Activated gamma-delta T cell treated with anti-CD3 and anti-CD28 coated beads, Interleukin-2, amount 50 U/mL, for 16 hours (primary cell): ENCODE data around the gene MMP15.

Experiments
- DNase-seq: peaks from one replicate; pipeline ENCODE4 v3.0.0-alpha.2; 2020; ENCODE audit warnings: low read depth

Gene MMP15

GRCh38 chr16:58035356-58036170 lies 10.0 kb downstream of the MMP15 start:
- no peak for DNase-seq

GRCh38 chr16:58036943-58037342 lies 11.4 kb downstream of the MMP15 start:
- DNase-seq = no peak

- DNase-seq = no peak
Observed at GRCh38 chr16:58037365-58038057, 12.0 kb downstream of the MMP15 start.

GRCh38 chr16:58038219-58038641 lies 12.7 kb downstream of the MMP15 start:
- DNase-seq = no peak

GRCh38 chr16:58039829-58040495 lies 14.4 kb downstream of the MMP15 start:
- no peak for DNase-seq

- DNase-seq = no peak
Observed at GRCh38 chr16:58040496-58040846, 14.9 kb downstream of the MMP15 start.

GRCh38 chr16:58040945-58041627 lies 15.5 kb downstream of the MMP15 start:
- DNase-seq = no peak

GRCh38 chr16:58041628-58041955 lies 16.0 kb downstream of the MMP15 start:
- no peak for DNase-seq

GRCh38 chr16:58042001-58042885 lies 16.7 kb downstream of the MMP15 start:
- DNase-seq = no peak

GRCh38 chr16:58042886-58043515 lies 17.4 kb downstream of the MMP15 start:
- no peak for DNase-seq

- no peak for DNase-seq
Observed at GRCh38 chr16:58043571-58044155, 18.1 kb downstream of the MMP15 start.

- DNase-seq = no peak
Observed at GRCh38 chr16:58044266-58045019, 18.9 kb downstream of the MMP15 start.

- no peak for DNase-seq
Observed at GRCh38 chr16:58045096-58045495, 19.5 kb downstream of the MMP15 start.

- no peak for DNase-seq
Observed at GRCh38 chr16:58046054-58046881, 20.7 kb downstream of the MMP15 start.

- DNase-seq = no peak
Observed at GRCh38 chr16:58046936-58047335, 21.4 kb downstream of the MMP15 start.

GRCh38 chr16:58047557-58048348 lies 22.2 kb downstream of the MMP15 start:
- DNase-seq = no peak

GRCh38 chr16:58048494-58049231 lies 23.1 kb downstream of the MMP15 start:
- DNase-seq = no peak
